ENCODE measurements around the gene KCNJ13.
"Not testable (repeated sequence)": the region's sequence is repeated elsewhere in the genome, so short reads cannot be mapped to it uniquely, and the experiment has no call there.

Gene KCNJ13

GRCh38 chr2:232771870-232772269 lies 4.5 kb downstream of the KCNJ13 start:
- DNase-seq = no peak
- intact Hi-C loops (cut with DNase I) = no loop called here

- no peak for DNase-seq
- intact Hi-C loops (cut with DNase I) = no loop called here
These were observed 6.2 kb downstream of the KCNJ13 start for GRCh38 chr2:232770207-232770606.

DNA sequence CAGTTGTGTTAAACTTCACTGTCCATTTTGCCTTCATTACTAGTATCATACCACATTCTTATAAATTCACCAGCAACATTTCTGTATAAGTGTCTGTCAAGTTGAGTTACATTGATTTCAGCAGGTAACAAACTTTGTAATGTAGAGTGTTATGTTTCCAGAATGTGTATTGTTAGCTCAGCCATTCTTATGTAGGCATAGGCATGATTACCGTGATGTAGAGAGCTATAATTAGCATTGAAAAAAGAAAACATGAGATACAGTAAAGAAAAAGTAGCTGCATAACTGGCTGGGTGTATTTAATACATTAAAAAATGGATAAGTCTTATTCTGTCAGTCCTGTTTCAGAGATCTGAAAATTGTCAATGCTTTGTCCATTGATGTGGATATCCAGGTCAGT lies 8.5 kb downstream of the KCNJ13 start:
- intact Hi-C loops (cut with DNase I) = no loop called here
- DNase-seq = no peak

- peak in 21 of 42 donors; percentile 10 to 64 (median 32) for DNase-seq
- intact Hi-C loops (cut with DNase I) = no loop called here
These were observed 15.0 kb downstream of the KCNJ13 start for GRCh38 chr2:232761301-232761907.

- intact Hi-C loops (cut with DNase I) = no loop called here
These were observed 18.5 kb downstream of the KCNJ13 start for GRCh38 chr2:232757905-232758304.

GRCh38 chr2:232750135-232750671 lies 26.2 kb downstream of the KCNJ13 start:
- no peak for DNase-seq
- intact Hi-C loops (cut with DNase I) = no loop called here

More at GRCh38 chr2:232757905-232758304, 18.5 kb downstream of the KCNJ13 start:
- no peak for DNase-seq

DNA sequence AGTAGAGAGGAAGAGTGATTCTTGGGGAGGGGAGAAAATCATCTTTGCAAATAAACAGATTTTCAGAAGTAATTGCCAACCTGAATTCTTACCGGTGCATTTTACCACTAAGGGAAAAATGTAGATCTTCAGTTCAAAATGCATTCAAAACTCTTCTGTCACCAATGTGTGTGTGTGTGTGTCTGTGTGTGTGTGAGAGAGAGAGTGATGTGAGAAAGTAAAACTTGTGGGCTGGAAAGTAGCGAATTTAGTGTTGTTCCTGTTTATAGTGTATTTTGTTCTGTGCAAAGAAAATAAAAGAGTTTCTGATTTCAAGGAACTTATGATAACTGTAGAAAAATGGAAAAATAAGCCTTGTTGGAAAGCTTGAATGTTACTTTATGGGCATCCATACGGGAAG lies 27.0 kb downstream of the KCNJ13 start:
- no peak for DNase-seq
- intact Hi-C loops (cut with DNase I) = no loop called here

DNA sequence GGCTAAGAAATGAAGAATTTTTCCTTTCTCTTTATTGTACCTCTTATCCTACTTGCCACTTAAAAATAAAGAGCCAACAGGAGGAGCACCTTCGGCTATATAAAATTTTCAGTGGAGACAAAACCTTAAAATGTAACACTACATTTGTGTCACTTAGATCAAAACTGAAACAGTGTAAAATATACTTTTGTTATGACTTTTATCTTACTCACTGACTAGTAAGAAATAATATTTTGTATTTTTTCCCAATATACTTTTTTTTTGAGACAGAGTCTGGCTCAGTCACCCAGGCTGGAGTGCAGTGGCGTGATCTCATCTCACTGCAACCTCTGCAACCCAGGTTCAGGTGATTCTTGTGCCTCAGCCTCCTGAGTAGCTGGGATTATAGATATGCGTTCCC lies 28.3 kb downstream of the KCNJ13 start:
- DNase-seq = no peak
- intact Hi-C loops (cut with DNase I) = no loop called here

- intact Hi-C loops (cut with DNase I) = no loop called here
These were observed 31.4 kb downstream of the KCNJ13 start for GRCh38 chr2:232744963-232745362.

GRCh38 chr2:232741972-232742371 lies 34.4 kb downstream of the KCNJ13 start:
- DNase-seq = no peak
- intact Hi-C loops (cut with DNase I) = no loop called here

More at GRCh38 chr2:232744963-232745362, 31.4 kb downstream of the KCNJ13 start:
- DNase-seq = no peak

DNA sequence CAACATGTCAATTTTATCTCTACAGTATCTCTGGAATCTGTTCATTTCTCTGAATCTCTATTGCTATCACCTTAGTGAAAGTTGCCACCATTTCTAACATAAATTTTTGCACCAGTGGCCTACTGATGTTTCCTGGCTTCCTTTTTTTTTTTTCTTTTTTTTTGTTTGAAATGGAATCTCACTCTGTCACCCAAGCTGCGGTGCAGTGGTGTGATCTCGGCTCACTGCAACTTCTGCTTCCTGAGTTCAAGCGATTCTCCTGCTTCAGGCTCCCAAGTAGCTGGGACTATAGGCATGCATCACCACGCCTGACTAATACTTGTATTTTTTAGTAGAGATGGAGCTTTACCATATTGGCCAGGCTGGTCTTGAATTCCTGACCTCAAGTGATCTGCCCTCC lies 35.1 kb downstream of the KCNJ13 start:
- no peak for DNase-seq
- intact Hi-C loops (cut with DNase I) = no loop called here

- intact Hi-C loops (cut with DNase I) = no loop called here
- no peak for DNase-seq
These were observed 44.9 kb downstream of the KCNJ13 start for GRCh38 chr2:232731470-232731869.

- intact Hi-C loops (cut with DNase I) = no loop called here
- no peak for DNase-seq
These were observed 47.6 kb downstream of the KCNJ13 start for GRCh38 chr2:232728785-232729184.

DNA sequence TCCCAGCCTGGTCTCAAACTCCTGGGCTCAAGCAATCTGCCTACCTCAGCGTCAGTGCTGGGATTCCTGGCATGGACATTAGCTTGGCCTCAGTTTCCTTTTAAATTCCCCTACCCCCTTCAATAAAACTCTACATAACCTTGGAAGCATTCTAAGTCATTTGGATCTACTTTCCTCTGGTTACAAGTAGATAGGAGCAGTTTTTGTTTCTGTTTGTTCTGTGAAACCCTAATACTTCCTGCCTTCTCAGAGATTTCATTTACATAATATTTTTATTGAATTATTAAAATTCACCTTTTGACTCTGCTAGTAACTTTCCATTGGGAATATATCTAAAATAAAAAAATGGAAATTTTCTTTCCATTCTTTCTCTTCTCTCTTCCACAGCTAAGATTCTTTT lies 53.3 kb downstream of the KCNJ13 start:
- no peak for DNase-seq
- intact Hi-C loops (cut with DNase I) = no loop called here

- no peak for DNase-seq
- intact Hi-C loops (cut with DNase I) = no loop called here
These were observed 54.5 kb downstream of the KCNJ13 start for GRCh38 chr2:232721882-232722281.

DNA sequence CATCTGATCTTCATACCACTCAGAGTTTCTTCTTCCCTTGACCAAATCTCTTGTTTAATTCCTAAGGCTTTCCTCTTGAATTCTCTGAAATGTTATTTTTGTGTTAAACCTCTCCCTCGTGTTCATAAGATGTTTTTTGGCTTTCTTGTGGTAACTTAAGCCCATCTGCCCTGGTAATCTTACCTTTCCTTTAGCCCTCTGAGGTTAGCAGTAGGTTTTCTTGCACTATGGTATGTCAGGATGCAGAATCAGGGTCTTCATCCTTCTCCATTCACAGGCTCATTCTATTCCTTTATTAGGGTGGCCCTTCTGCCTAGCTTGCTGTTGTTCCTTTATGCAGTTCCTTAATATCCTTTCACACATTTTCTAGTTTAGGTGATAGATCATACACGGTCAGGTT lies 55.1 kb downstream of the KCNJ13 start:
- intact Hi-C loops (cut with DNase I) = no loop called here
- DNase-seq = no peak

DNA sequence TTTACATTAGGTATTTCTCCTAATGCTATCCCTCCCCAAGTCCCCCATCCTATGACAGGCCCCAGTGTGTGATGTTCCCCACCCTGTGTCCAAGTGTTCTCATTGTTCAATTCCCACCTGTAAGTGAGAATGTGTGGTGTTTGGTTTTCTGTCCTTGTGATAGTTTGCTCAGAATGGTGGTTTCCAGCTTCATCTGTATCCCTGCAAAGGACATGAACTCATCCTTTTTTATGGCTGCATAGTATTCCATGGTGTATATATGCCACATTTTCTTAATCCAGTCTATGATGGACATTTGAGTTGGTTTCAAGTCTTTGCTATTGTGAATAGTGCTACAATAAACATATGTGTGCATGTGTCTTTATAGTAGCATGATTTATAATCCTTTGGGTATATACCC lies 56.3 kb downstream of the KCNJ13 start:
- intact Hi-C loops (cut with DNase I); DNase-seq: not testable (repeated sequence)

Data from head of caudate nucleus (tissue), 42 donors.